Karpas-422 (cell line): ENCODE data around the gene ENPEP. TPM values are rescaled to one million over a fixed set of nuclear protein-coding genes. Genes with fewer than 3 reads are reported as not detected.

ENCODE experiments used
- small RNA-seq: library from RNA; depleted of rRNA; stranded (forward); fragments of <200 nt; gene quantifications from one replicate; pipeline ENCODE3, GENCODE V24; 2014
- total RNA-seq: library from RNA; depleted of rRNA; stranded (reverse); fragments of >200 nt; shearing (Covaris generic); gene quantifications from 2 replicates; pipeline ENCODE4 v1.2.3, GENCODE V29; 2014; ENCODE audit warnings: low replicate concordance; rRNA removed

The ENPEP gene
- total RNA-seq, 1 experiment from 2014 or later = not detected

Small RNAs within 50 kb of the gene (small RNA-seq; reads per million reads assigned to genes)
- gene RF00494 = not detected

Other genes with a start within 250 kb of the ENPEP start
- not detected in 2 replicates for gene PITX2, start 146.9 kb downstream of the ENPEP start, total RNA-seq